GM13976 (cell line): ENCODE results near the gene ASTN2.

ENCODE experiments used
- DNase-seq: peaks from one replicate; pipeline ENCODE4 v3.0.0; 2012; ENCODE audit warnings: low spot score
- in situ Hi-C: fragments of 300-500 bp; cut with MboI; formaldehyde crosslinking; loops from one replicate; pipeline ENCODE4 v1.12.0; 2022; ENCODE audit warnings: low sequenced_read_pairs, mixed read lengths, inconsistent platforms; ENCODE audit not compliant: unreplicated experiment
- TF ChIP-seq, protein P1 (sequence below): IDR thresholded peaks from 2 replicates; pipeline ENCODE4 v1.5.1; 2012; ENCODE audit warnings: borderline replicate concordance, mild to moderate bottlenecking; ENCODE audit not compliant: insufficient read depth; ENCODE audit errors: extremely low read depth, missing control alignments, control extremely low read depth

ASTN2 gene

GRCh38 chr9:116468369-116468768 is 946.5 kb downstream of the ASTN2 start:
- DNase-seq: no peak
- in situ Hi-C loops: no loop called here
- TF ChIP-seq, protein P1, sequence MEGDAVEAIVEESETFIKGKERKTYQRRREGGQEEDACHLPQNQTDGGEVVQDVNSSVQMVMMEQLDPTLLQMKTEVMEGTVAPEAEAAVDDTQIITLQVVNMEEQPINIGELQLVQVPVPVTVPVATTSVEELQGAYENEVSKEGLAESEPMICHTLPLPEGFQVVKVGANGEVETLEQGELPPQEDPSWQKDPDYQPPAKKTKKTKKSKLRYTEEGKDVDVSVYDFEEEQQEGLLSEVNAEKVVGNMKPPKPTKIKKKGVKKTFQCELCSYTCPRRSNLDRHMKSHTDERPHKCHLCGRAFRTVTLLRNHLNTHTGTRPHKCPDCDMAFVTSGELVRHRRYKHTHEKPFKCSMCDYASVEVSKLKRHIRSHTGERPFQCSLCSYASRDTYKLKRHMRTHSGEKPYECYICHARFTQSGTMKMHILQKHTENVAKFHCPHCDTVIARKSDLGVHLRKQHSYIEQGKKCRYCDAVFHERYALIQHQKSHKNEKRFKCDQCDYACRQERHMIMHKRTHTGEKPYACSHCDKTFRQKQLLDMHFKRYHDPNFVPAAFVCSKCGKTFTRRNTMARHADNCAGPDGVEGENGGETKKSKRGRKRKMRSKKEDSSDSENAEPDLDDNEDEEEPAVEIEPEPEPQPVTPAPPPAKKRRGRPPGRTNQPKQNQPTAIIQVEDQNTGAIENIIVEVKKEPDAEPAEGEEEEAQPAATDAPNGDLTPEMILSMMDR: no peak

DNA sequence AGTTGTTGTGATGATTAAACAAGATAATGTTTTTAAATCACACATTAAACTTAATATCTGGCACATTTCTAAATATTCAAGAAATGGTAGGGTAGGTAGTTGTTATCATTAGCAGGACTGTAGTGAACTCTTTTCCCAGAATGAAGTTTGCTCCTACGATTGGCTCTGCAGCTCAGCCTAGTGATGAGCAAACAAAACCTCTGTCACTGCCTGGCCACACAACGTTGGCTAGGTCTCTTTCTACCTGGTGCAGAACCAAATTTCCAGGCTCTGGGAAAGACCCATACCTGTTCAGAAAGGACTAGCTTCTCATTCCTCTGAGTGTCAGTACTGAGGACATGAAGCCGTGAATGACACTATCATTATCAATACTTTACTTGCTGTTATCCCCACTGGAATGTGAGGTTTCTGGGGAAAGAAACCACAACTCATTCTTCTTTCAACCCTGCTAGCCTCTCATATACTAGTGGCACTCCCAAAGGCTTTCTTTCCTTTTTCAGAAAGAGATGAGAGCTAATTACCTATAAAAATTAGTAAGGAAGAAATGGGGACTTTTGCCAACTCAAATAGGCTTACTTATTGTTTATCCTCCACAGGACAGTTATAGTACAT is 947.0 kb downstream of the ASTN2 start:
- DNase-seq: no peak
- TF ChIP-seq, protein P1: no peak
- in situ Hi-C loops: no loop called here

DNA sequence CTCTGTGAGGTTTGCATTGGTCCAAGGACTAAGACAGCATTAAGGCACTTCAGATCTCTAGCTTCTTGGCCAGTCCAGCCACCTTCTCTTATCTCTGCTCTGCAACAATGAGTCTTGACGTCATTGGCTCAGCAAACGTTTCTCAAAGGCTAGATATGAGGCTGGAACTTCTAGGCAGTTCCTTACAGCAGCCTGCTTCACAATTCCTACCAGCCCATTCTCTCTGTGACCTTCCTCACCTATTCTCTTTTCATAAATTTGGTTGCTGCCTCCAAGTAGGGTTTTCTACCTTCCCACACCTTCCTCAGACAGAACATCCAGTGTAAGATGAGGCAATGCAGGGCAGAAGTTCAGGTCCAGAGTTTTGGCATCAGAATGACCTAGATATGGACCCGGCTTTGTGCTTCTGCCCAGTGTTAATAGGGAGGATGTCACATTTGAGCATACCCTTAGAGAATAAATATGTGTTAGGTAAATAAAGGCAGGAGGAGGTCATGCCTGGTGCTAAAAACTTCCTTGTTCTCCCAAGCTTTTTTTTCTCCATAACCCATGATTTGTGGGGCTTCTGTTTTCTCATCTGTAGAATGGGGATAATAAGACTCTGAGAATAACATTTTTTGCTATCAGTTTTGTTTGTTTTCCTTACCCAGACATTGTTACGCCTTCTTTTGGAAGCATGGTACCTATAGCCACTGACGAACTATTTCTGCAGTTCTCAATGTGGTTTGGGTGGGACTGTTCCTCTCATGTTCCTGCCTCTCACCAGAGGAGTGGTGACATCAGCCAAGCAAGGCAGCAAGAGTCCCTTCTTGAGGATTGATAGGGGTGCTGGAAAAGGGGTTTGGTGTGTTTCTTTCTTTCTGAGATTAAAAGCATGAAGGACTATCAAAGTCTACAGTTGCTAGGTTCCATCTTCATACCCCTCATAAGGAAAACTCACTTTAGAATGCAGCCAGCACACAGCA is 948.3 kb downstream of the ASTN2 start:
- TF ChIP-seq, protein P1: no peak
- no peak for DNase-seq
- in situ Hi-C loops: no loop called here

GRCh38 chr9:116465576-116466270 is 949.1 kb downstream of the ASTN2 start:
- DNase-seq: no peak
- TF ChIP-seq, protein P1: no peak
- in situ Hi-C loops: no loop called here

GRCh38 chr9:116464987-116465571 is 949.8 kb downstream of the ASTN2 start:
- TF ChIP-seq, protein P1: no peak
- in situ Hi-C loops: no loop called here
- no peak for DNase-seq

DNA sequence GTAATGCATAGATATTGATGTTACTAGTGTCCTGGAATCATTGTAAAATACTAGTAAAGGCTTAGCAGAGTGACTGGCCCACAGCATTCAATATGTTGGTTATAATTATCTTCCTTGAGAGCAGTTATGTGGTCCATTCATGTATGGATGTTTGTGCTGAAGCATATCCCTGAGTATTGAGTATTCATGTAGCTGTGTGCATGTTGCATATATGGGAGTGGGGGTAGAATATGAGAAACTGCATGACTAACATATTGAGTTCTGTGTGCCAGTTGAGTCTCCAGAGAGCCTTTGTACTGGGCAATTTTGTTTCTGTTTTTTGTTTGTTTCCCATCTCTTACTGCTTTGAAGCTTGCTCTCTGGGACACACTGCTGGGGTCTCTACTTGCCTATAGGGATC is 950.4 kb downstream of the ASTN2 start:
- in situ Hi-C loops: no loop called here
- no peak for DNase-seq
- TF ChIP-seq, protein P1: no peak
